Stimulated activated CD8-positive, alpha-beta memory T cell treated with anti-CD3 and anti-CD28 coated beads, Interleukin-2, amount 100 ng/mL, for 48 hours (primary cell): Measurements from ENCODE around the gene GHR.

Experiments
- DNase-seq, 2 donors: peaks; one replicate each; pipeline ENCODE4 v3.0.0-alpha.2; 2020; ENCODE audit warnings: low read depth in 2 of 2

The GHR gene

GRCh38 chr5:42423285-42424165, at the start of gene GHR:
Gene GHR, plus strand, starts transcription at chr5:42423439. Its CDS starts 142,436 bp downstream, at chr5:42565875.
- no peak for DNase-seq

DNA sequence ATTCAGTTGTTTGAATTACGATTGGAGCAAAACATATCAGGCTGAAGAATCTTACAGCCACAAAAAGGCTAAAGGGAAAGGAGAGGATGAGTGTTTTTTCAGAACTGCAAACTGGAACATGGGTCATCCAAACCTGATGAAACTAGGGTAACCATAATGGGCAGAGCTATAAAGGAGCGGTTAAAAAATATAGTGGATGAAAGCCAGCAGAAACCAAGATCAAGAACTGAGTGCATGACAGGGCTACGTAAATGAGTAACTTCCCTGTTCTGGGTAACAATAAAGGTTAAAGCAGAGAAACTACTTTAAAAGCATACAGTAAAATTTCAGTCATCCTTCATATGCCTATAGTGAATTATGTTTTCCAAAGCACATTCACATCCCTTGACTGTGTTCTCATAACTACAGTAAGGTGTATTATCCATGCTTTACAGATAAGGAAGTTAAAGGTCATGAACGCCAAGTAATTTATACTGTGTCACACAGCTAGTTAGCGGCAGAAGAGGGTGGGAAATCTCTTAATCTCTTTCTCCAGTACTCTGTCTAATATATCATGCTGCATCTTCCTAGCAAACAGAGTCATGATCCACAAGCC, 48.5 kb upstream of the GHR start:
- DNase-seq: no peak

GRCh38 chr5:42377496-42377895, 45.7 kb upstream of the GHR start:
- DNase-seq: no peak

DNA sequence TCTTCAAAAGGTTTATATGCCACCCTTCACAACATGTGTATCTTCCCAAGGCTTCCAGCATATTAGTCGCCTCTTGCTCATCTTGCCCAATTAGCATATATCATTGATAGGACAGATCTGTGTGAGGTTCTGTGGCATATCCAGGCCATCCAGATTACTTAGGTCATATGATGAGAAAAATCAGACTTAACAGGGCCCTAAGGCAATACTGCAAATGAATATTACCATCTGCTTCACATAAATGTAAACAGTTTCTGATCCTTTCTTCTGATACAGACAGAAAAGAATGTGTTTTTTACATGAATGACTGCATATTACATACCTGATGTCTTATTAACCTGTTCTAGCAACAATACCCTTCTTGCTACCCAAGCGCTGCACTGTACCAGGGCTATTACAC, 41.3 kb upstream of the GHR start:
- no peak for DNase-seq

DNA sequence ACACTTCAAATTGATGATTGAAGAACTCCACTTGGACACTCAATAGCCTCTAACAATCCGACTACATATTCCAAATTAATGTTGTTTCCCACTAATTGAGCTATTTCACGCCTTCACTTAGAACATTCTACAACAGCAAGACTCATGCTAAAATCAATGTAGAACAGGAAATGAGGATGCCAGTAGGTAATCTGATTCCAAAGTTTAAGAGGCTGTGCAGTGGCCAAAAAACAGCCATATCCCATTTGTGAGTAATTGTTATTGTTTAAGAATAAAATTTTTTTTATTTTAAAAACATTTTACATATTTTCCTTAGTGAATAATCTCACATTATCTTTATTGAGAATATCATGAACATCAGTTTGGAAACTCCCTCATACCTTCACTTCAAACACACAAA, 35.7 kb upstream of the GHR start:
- no peak for DNase-seq

- DNase-seq: no peak
These were observed 33.1 kb upstream of the GHR start for GRCh38 chr5:42390115-42390514.

DNA sequence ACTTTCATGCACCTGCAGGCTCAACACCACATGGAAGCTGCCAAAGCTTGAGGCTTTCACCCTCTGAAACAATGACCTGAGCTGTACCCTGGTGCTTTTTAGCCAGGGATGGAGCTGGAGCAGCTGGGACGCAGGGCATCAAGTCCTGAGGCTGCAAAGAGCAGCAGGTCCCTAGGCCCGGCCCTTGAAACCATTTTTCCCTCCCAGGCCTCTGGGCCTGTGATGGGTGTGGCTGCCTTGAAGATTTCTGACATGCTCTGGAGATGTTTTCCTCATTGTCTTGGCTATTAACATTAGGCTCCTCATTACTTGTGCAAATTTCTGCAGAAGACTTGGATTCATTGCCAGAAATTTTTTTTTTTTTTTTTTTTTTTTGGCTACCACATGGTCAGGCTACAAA, 30.3 kb upstream of the GHR start:
- DNase-seq: no peak

DNA sequence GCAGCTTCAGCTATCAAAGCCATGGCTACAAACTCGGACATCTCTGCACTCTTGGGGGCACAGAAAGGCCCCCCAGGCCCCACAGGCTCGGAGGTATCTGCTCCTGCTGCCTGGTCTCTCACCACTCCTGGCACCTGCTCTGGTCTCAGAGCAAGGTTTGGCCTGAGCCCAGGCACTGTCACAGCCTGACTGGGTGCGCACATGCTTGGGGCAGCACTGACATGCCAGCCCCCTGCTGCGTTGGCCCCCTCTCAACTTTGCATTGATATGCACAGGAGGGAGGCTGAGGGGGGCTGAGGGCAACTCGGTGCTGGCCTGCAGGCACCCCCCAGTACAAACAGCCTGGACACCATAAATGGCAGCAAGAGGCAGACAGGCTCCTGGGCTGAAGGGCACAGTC, 27.1 kb upstream of the GHR start:
- DNase-seq: no peak

DNA sequence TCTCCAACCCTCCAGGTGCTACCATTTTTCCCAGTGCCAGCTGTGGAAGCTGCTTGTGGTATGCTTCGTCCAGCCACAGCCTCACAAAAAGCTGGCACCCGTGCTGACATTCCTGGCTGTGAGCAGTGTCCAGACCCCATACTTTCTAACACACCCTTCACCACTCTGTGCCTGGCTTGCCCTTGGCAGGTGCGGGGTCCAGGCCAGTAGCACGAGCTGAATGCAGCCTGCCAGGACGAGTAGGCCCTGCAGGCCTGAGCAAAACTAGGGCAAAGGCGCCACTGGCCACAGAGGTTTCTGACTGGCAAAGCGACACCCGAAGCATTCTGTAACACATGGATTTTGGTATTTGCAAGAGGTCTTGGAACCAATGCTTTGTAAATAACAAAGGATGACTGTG, 26.0 kb upstream of the GHR start:
- DNase-seq: no peak

- no peak for DNase-seq
These were observed 23.5 kb upstream of the GHR start for GRCh38 chr5:42399702-42400101.

- DNase-seq: no peak
These were observed 22.8 kb upstream of the GHR start for GRCh38 chr5:42400474-42400873.

- DNase-seq: no peak
These were observed 20.0 kb upstream of the GHR start for GRCh38 chr5:42403236-42403635.

- no peak for DNase-seq
These were observed 18.9 kb upstream of the GHR start for GRCh38 chr5:42404366-42404765.

DNA sequence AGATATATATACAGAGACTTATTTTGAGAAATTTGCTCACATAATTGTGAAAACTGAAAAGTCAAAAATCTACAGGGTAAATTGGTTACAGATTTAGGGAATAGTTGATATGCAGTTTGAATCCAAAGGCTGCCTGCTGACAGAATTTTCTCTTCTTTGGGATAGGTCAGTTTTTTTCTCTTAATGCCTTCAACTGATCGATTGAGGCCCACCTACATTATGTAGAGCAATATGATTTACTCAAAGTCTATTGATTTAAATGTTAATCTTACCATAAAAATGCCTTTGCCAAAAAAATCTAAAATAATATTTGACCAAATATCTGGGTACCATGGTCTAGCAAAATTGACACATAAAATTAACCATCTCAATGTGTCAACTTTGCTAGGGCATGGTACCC, 3.9 kb upstream of the GHR start:
- no peak for DNase-seq

DNA sequence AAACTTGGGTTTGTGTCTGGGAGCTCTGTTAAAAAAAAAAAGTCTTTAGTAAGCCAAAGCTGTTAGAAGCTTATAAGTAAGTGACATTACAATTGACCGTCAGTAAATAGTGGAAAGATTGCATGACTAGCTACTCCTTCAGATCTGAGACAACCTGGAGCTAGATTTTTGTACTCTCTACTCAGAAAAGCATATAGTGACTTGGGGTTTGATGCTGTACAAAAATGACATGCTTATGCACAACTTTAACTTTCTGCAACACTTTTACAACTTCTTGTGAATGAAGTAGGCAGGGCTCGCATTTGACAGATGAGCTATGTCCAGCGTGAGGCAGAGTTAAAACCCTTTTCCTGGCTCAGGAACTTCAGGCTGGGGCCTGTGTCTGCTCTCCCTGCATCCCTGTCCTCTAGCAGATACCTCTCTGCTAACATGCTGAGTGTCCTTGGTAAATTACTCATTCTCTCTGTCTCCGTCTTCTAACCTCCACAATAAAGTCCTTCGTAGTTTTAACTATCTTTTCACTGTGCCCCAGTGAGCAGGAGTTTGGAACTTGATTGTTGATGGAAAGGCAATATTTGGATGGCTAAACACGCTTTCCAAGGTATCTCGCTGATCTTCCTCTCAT, 471 bp upstream of the GHR start:
- DNase-seq: no peak

DNA sequence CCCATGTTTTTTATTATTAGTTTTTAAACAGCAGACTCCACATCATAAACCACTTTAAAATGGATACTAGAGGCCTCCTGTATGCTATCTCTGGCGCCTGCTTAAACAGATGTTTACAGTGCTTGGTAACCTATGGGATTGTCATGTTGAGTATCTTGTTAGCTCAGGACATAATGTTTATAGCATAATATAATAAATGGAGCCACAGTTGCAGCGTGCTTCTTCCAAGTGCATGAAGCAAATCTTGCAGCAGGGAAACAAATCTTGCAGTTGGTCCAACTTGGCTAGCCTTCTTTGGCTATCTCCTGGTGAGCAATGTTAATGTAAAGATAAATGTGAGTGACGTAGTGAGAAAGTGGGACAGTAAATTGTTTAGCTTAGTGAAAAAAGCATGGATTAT, 2.8 kb downstream of the GHR start:
- no peak for DNase-seq

DNA sequence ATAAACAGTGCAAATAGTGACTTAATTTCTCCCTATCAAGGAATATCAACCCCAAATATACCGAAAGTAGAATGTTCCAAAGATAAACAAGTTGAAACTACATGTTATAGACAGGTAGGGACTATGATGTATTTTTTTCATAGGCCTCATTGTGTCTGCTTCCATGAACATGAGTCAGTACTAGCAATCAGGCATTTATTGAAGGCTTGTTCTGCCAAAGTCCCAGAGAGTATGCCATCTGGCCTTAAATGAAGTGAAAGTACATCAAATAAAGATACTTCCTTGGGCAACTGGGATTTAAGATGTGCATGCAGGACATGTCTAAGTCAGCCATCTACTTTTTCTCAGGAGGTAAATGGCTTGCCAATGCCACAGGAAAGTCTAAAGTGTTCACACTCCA, 6.5 kb downstream of the GHR start:
- no peak for DNase-seq

GRCh38 chr5:42434047-42434724, 10.9 kb downstream of the GHR start:
- no peak for DNase-seq

- no peak for DNase-seq
These were observed 12.8 kb downstream of the GHR start for GRCh38 chr5:42436051-42436450.

GRCh38 chr5:42454216-42454995, 31.2 kb downstream of the GHR start:
- DNase-seq: no peak

DNA sequence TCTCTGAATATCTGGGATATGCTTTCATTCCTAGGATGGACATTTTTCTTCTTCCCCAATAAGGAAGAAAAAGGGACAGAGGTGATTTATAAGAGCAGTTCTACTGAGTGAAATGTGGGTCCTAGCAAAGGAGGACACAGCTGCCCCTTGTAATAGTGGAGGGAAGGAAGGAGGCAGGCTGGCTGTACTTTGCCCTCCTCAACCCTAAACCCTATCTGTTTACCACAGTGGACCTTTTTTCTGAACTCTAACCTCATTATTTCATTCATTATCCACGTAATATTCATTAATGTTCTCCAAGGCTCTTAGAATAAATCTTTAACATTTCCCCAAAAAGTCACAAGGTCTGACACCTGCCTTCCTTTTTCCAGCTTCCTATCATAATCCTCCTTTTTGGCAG, 37.8 kb downstream of the GHR start:
- DNase-seq: no peak

- no peak for DNase-seq
These were observed 38.3 kb downstream of the GHR start for GRCh38 chr5:42461507-42461906.
